ENCODE data around the gene KANSL1L.

The KANSL1L gene

DNA sequence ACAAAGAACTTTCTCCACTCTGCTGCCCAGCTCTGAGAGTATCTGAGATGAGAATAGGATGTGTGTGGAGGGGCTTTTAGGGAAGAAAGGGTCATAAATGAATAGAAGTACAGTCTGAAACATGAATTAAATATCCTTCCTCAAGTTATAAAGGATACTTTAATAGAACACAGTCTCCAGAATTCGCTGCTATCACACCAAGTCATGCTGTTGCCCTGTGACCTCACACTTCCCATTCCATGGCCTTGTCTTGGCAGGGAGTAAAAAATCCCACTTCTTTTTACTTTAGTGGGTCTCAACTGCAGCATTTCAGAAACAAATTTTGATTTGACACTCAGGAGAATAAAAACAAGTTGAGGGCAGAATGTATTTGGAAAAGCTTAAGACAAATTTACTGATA lies 172.6 kb downstream of the KANSL1L start:
- Histone ChIP-seq H3K9ac (ENCODE audit: low read depth, low read length) (no peak overlapping the region), H3K36me3 (ENCODE audit: control insufficient read depth, insufficient read depth, low read length) (no peaks in the 10 kb centered on the region), H3K4me1 (ENCODE audit: control insufficient read depth, insufficient read depth, low read length) (peaks cover 8% of the 10 kb centered on the region; the same call in 1 of the 2 replicates), H3K27me3 (ENCODE audit: control insufficient read depth, insufficient read depth, low read length) (no peaks in the 10 kb centered on the region), H3K27ac (ENCODE audit: low read depth, low read length) (no peak overlapping the region), H3K9me3 (ENCODE audit: control insufficient read depth, insufficient read depth, low read length) (no peaks in the 10 kb centered on the region), H3K4me3 (ENCODE audit: low read depth, low read length) (no peak overlapping the region)

DNA sequence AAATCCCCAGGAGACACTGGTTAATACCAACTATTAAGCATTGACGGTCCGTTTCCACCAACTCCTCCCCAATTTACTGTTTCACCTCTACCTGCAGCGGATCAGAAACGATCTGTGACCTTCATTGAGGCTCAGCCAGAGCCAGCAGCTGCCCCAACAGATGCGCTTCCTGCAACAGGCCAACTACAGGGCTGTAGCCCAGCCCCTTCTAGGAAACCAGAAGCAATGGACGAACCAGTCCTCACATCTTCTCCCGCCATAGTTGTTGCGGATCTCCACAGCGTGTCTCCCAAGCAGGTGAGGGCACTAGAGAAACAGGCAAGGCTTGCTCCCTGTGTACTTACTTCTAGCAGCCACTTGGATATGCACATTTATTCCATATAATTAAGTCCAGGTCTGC lies 177.2 kb downstream of the KANSL1L start:
- Histone ChIP-seq H3K27me3 (ENCODE audit: control insufficient read depth, insufficient read depth, low read length) (no peaks in the 10 kb centered on the region), H3K9me3 (ENCODE audit: control insufficient read depth, insufficient read depth, low read length) (no peaks in the 10 kb centered on the region), H3K4me1 (ENCODE audit: control insufficient read depth, insufficient read depth, low read length) (no peaks in the 10 kb centered on the region), H3K27ac (ENCODE audit: low read depth, low read length) (no peak overlapping the region), H3K9ac (ENCODE audit: low read depth, low read length) (no peak overlapping the region), H3K4me3 (ENCODE audit: low read depth, low read length) (no peak overlapping the region), H3K36me3 (ENCODE audit: control insufficient read depth, insufficient read depth, low read length) (no peaks in the 10 kb centered on the region)

DNA sequence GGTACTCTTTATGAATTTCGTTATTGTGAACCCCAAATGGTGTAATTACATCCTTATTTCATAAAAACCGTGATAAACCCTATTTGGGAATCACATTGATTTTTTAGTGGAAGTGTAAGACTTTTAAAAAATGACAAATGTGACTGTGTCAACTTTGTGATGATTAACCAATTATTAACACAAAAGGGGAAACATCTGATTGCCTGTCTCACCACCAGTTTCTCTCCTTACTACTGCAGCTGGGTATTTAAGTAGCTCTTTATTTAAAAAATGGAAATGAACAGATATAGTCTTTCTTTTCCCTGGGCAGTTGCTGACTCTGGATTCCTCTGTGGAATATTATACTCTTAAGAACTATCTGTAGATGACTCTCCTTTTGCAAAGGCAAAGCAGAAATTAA lies 180.4 kb downstream of the KANSL1L start:
- Histone ChIP-seq H3K4me3 (ENCODE audit: low read depth, low read length) (no peak overlapping the region), H3K4me1 (ENCODE audit: control insufficient read depth, insufficient read depth, low read length) (no peaks in the 10 kb centered on the region), H3K9me3 (ENCODE audit: control insufficient read depth, insufficient read depth, low read length) (no peaks in the 10 kb centered on the region), H3K9ac (ENCODE audit: low read depth, low read length) (no peak overlapping the region), H3K27me3 (ENCODE audit: control insufficient read depth, insufficient read depth, low read length) (no peaks in the 10 kb centered on the region), H3K36me3 (ENCODE audit: control insufficient read depth, insufficient read depth, low read length) (no peaks in the 10 kb centered on the region), H3K27ac (ENCODE audit: low read depth, low read length) (no peak overlapping the region)

DNA sequence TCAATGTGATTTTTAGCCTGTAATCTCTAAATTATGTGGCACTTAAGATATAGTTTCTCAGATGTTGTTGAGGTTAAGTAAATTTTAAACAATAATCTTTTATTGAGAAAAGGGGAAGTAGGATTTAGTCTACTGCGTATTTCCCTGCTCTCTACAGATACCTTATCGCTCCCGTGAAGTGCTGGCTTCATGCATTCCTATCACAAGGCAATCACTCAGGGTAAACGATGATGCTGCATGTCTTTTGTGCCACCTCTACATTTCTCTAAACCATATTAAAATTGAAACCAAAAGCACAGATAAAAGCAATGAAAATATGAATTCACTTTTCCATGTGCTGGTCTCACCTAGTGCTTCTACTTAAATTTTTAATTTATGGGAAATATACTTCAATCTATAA lies 183.2 kb downstream of the KANSL1L start:
- no peaks in the 10 kb centered on the region for H3K9me3 ChIP-seq (ENCODE audit: control insufficient read depth, insufficient read depth, low read length)
- H3K4me1 ChIP-seq (ENCODE audit: control insufficient read depth, insufficient read depth, low read length) = no peaks in the 10 kb centered on the region
- no peaks in the 10 kb centered on the region for H3K36me3 ChIP-seq (ENCODE audit: control insufficient read depth, insufficient read depth, low read length)
- no peak overlapping the region for H3K9ac ChIP-seq (ENCODE audit: low read depth, low read length)
- H3K27ac ChIP-seq (ENCODE audit: low read depth, low read length) = no peak overlapping the region
- H3K27me3 ChIP-seq (ENCODE audit: control insufficient read depth, insufficient read depth, low read length) = no peaks in the 10 kb centered on the region
- no peak overlapping the region for H3K4me3 ChIP-seq (ENCODE audit: low read depth, low read length)

DNA sequence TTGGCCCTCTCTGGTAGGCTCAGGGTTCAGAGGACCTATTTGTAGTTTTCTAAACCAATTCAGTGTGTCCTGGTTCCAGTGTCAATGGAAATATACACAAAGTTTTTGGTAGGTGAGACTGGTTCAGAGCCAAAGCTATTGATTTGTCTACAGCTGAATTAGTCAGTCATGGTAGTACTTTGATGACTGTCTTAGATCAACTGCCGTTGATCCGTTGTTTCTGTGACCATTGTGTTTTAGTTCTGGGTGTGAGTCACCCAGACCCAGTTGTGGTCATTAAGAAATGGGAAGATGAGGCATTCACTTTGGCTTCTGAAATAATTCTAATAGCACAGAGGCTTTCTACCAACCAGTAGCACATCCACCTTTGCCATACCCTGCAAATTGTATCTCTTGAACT lies 184.8 kb downstream of the KANSL1L start:
- H3K27ac ChIP-seq (ENCODE audit: low read depth, low read length) = no peak overlapping the region

DNA sequence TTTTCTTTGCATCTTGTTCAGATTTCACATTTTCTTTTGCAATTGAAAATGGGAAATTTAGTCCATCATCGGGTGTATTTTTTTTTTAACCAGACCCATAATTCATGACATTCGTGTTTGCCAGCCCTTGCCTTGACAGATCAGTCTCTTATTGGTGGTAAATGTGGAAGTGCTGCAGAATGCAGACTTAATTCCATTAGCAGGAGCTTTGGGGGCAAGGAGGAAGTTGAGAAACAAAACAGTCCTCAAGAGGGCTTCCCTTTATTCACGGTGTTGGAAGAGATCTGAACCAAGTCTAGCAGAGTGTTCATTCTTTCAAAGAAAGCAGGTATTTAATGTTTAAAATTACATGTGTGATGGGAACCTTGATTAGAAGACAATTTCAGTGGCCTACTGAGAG lies 185.3 kb downstream of the KANSL1L start:
- H3K27me3 ChIP-seq (ENCODE audit: control insufficient read depth, insufficient read depth, low read length) = no peaks in the 10 kb centered on the region
- H3K27ac ChIP-seq (ENCODE audit: low read depth, low read length) = no peak overlapping the region
- H3K9ac ChIP-seq (ENCODE audit: low read depth, low read length) = no peak overlapping the region
- no peaks in the 10 kb centered on the region for H3K9me3 ChIP-seq (ENCODE audit: control insufficient read depth, insufficient read depth, low read length)
- H3K4me3 ChIP-seq (ENCODE audit: low read depth, low read length) = no peak overlapping the region
- no peaks in the 10 kb centered on the region for H3K4me1 ChIP-seq (ENCODE audit: control insufficient read depth, insufficient read depth, low read length)
- H3K36me3 ChIP-seq (ENCODE audit: control insufficient read depth, insufficient read depth, low read length) = no peaks in the 10 kb centered on the region

More for the DNA sequence above, 184.8 kb downstream of the KANSL1L start:
- H3K9ac ChIP-seq (ENCODE audit: low read depth, low read length) = no peak overlapping the region
- H3K27me3 ChIP-seq (ENCODE audit: control insufficient read depth, insufficient read depth, low read length) = no peaks in the 10 kb centered on the region
- H3K9me3 ChIP-seq (ENCODE audit: control insufficient read depth, insufficient read depth, low read length) = no peaks in the 10 kb centered on the region
- H3K4me3 ChIP-seq (ENCODE audit: low read depth, low read length) = no peak overlapping the region
- H3K36me3 ChIP-seq (ENCODE audit: control insufficient read depth, insufficient read depth, low read length) = no peaks in the 10 kb centered on the region
- H3K4me1 ChIP-seq (ENCODE audit: control insufficient read depth, insufficient read depth, low read length) = no peaks in the 10 kb centered on the region

DNA sequence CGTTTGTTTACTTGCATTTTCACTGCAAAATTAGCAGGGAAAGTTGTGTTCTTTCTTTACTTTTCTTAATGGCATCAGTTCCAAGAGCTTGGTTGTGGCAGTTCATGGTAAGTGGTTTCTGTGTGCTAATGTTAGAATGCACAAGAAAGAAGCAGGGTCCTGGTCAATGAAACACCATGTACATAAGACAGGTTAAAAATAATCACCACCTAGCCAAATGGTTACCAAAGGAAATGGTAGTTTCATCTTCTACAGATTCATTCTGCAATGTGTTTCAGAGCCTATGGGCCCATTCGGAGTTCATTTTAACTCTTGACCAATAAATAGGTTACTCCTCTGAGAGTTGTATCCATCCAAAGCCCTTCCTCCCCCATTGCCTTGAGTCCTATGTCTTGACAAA lies 186.9 kb downstream of the KANSL1L start:
- H3K36me3 ChIP-seq (ENCODE audit: control insufficient read depth, insufficient read depth, low read length) = no peaks in the 10 kb centered on the region
- H3K27ac ChIP-seq (ENCODE audit: low read depth, low read length) = no peak overlapping the region
- no peaks in the 10 kb centered on the region for H3K4me1 ChIP-seq (ENCODE audit: control insufficient read depth, insufficient read depth, low read length)
- H3K9me3 ChIP-seq (ENCODE audit: control insufficient read depth, insufficient read depth, low read length) = no peaks in the 10 kb centered on the region
- no peak overlapping the region for H3K4me3 ChIP-seq (ENCODE audit: low read depth, low read length)
- H3K27me3 ChIP-seq (ENCODE audit: control insufficient read depth, insufficient read depth, low read length) = no peaks in the 10 kb centered on the region
- no peak overlapping the region for H3K9ac ChIP-seq (ENCODE audit: low read depth, low read length)

DNA sequence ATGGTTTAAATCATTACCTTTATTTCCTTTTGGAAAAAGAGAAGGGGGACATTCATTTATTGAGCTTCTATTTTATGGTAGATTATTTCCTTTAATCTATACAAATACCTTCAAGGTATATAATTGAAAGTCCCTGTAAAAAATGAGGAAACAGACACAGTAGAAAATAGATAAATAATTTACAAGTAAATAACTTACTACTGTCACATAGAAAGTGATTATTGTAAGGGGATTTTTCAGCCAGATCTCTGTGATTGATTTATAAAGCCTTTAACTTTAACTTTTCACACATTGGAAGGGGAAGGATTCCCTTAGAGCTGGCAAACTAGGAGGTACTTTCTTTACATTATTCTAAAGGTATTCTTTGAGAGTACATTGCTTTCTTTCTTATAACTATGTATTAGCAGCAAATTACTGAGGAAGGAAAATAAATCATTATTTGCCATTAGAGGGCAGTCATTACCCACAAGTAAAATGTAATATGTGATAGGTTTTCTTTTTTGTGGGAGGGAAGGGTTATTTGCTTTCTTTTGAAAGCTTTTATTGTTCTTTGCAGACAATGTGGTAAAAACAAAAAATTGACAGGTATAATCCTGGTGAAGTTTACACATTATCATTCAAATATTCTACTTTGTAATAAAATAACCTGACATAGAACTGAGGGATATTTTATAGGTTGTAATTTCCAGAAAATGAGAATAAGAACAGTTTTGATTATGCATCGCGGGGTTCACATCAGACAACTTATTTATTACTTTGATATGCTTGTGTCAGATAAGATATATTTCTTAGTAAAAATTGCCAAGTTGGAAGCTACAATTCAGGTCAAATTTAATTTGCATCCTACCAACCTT lies 193.6 kb downstream of the KANSL1L start:
- Histone ChIP-seq H3K9me3 (ENCODE audit: control insufficient read depth, insufficient read depth, low read length) (no peaks in the 10 kb centered on the region), H3K36me3 (ENCODE audit: control insufficient read depth, insufficient read depth, low read length) (no peaks in the 10 kb centered on the region), H3K27me3 (ENCODE audit: control insufficient read depth, insufficient read depth, low read length) (no peaks in the 10 kb centered on the region), H3K27ac (ENCODE audit: low read depth, low read length) (no peak overlapping the region), H3K9ac (ENCODE audit: low read depth, low read length) (no peak overlapping the region), H3K4me1 (ENCODE audit: control insufficient read depth, insufficient read depth, low read length) (no peaks in the 10 kb centered on the region), H3K4me3 (ENCODE audit: low read depth, low read length) (no peak overlapping the region)

DNA sequence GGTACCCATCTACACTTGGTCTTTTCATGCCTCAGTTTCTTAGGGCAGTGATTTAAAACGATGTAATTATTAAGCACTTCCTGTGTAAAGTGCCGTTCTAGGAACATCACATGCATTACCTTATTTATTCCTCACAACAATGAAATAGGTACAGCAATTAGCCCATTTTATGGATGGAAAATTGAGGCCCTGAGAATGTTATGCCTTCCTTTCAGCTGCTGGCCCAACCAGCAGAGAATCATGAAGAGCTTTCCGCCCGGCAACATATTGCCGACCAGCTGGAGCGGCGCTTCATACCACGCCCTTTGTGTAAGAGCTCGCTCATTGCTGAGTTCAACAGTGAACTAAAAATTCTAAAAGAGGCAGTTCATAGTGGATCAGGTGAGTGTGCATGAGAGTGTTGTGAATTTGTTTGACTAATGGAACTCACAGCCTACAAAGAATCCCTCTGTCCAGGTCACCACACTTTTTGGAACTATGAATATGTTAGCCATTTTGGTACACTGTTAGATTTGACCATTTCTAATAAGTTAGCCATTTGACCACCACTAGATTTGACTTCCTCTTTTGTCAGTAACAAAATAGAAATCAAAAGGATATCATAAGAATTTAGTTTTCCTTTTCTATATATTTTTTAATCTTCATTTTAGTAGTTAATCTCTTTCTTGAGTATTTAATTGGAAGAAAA lies 194.4 kb downstream of the KANSL1L start:
- Histone ChIP-seq H3K27me3 (ENCODE audit: control insufficient read depth, insufficient read depth, low read length) (no peaks in the 10 kb centered on the region), H3K4me1 (ENCODE audit: control insufficient read depth, insufficient read depth, low read length) (no peaks in the 10 kb centered on the region), H3K9ac (ENCODE audit: low read depth, low read length) (no peak overlapping the region), H3K4me3 (ENCODE audit: low read depth, low read length) (no peak overlapping the region), H3K27ac (ENCODE audit: low read depth, low read length) (no peak overlapping the region), H3K36me3 (ENCODE audit: control insufficient read depth, insufficient read depth, low read length) (no peaks in the 10 kb centered on the region), H3K9me3 (ENCODE audit: control insufficient read depth, insufficient read depth, low read length) (no peaks in the 10 kb centered on the region)

DNA sequence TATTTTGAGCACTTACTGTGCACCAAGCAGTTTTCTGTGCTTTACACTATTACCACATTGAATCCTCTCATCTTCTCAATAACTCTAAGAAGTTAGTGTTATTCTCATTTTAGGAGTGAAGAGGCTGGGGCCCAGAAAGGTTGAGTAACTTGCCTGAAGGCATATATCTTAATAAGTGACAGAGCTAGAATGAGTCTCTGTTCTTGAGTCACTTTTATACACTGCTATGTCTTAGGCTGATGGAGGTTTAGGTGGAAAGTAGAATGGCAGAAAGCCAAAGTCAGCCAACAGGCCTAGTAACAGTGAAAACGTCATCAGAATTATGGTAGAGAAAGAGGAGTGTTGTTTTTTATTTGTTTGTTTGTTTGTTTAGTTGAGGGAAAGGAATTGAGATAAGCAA lies 196.6 kb downstream of the KANSL1L start:
- Histone ChIP-seq H3K27me3 (ENCODE audit: control insufficient read depth, insufficient read depth, low read length) (no peaks in the 10 kb centered on the region), H3K9ac (ENCODE audit: low read depth, low read length) (no peak overlapping the region), H3K36me3 (ENCODE audit: control insufficient read depth, insufficient read depth, low read length) (no peaks in the 10 kb centered on the region), H3K27ac (ENCODE audit: low read depth, low read length) (no peak overlapping the region), H3K4me3 (ENCODE audit: low read depth, low read length) (no peak overlapping the region), H3K4me1 (ENCODE audit: control insufficient read depth, insufficient read depth, low read length) (no peaks in the 10 kb centered on the region), H3K9me3 (ENCODE audit: control insufficient read depth, insufficient read depth, low read length) (no peaks in the 10 kb centered on the region)

DNA sequence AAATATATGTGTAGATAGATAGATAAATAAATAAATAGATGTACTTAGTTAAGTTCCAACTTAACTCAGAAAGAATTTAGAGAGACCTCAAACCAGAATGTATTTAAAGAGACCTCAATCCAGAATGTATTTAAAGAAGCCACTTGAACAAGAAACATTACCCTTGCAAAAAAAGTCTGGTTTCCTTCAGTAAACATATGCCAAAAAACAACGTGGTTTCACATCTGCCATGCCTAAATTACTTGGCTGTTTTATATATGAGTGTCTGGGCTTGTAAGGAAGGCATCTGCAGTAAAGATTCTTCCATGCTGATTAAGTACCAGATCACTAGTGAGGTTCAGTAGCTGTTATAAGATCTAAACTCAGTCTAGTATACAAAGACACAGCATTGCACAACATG lies 197.9 kb downstream of the KANSL1L start:
- no peak overlapping the region for H3K4me3 ChIP-seq (ENCODE audit: low read depth, low read length)
- no peaks in the 10 kb centered on the region for H3K9me3 ChIP-seq (ENCODE audit: control insufficient read depth, insufficient read depth, low read length)
- no peaks in the 10 kb centered on the region for H3K27me3 ChIP-seq (ENCODE audit: control insufficient read depth, insufficient read depth, low read length)
- no peak overlapping the region for H3K27ac ChIP-seq (ENCODE audit: low read depth, low read length)
- no peaks in the 10 kb centered on the region for H3K36me3 ChIP-seq (ENCODE audit: control insufficient read depth, insufficient read depth, low read length)
- no peak overlapping the region for H3K9ac ChIP-seq (ENCODE audit: low read depth, low read length)
- H3K4me1 ChIP-seq (ENCODE audit: control insufficient read depth, insufficient read depth, low read length) = no peaks in the 10 kb centered on the region

All from HUES48 (cell line).